Pulmonary artery endothelial cell (primary cell): ENCODE data around the gene KHSRP. TPM values are rescaled to one million over a fixed set of nuclear protein-coding genes. Genes with fewer than 3 reads are reported as not detected.
"Not testable (repeated sequence)": the region's sequence is repeated elsewhere in the genome, so short reads cannot be mapped to it uniquely, and the experiment has no call there.

Experiments used
- DNase-seq: peaks from one replicate; pipeline ENCODE4 v3.0.0-alpha.2; 2011; ENCODE audit warnings: low read depth, low spot score
- total RNA-seq: library from RNA; depleted of rRNA; stranded (reverse); fragments of >200 nt; gene quantifications from 2 replicates; pipeline ENCODE4 v1.2.3, GENCODE V29; 2014

Gene KHSRP
- total RNA-seq, 1 donor from 2014 or later: 152 TPM

DNA sequence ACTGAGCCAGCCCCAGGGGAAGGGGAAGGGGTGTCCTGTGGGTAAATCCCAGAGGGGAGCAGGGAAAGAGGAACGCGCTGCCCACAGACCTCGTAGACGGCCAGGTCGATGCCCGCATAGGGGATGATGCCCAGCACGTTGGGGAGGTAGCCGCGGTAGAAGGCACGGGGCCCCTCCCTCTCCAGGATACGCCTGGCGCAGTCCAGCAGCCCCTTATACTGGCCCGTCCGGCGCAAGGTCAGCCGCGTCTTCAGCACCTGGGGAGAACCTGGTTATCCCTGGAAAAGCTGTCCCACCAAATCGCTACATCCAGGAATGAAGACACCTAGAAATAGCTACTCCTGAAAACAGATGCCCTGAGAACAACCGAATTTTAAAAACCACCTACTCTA, 27.6 kb upstream of the KHSRP start:
- no peak for DNase-seq

DNA sequence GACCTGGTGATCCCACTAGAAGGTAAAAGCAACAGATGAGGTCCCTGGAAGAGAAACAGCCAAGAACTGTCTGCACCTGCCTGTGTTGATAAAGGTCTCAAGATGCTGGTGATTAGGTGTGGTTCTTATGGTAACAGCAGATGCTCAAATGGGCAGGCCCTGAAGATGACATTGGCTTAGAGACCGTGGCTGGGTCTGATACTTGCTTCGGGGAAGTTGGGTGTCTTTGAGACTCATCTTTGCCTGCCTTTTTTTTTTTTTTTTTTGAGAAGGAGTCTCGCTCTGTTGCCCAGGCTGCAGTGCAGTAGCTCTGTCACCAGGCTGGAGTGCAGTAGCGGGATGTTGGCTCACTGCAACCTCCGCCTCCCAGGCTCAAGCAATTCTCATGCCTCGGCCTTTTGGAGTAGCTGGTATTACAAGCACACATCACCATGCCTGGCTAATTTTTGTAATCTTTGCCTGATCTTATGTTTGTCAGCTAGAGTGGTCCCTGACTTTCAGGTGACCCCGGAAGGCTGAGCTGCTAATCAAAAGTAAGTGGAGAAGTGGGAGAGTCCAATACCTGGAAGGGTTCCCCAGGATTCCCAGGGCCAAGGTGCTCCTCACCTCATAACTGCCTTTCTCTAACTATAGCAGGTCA, 27.1 kb upstream of the KHSRP start:
- no peak for DNase-seq

DNA sequence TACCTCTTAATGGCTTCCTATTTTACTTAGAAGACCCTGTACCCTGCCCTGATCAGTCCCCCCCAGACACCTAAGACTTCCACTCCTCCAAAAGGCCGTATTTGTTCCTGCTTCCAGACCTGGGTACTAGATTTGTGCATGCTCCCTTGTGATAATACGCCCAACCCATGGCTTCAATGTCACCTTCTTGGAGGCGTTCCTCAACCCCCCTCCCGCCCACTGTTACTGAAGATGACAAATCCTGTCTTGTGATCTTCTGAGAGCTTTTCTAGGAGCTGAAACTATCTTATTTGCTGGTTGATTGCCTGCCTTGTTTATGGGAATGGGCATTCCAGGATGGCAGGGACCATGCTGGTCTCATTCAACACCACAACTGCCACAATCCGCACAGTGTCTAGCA, 25.6 kb upstream of the KHSRP start:
- no peak for DNase-seq

DNA sequence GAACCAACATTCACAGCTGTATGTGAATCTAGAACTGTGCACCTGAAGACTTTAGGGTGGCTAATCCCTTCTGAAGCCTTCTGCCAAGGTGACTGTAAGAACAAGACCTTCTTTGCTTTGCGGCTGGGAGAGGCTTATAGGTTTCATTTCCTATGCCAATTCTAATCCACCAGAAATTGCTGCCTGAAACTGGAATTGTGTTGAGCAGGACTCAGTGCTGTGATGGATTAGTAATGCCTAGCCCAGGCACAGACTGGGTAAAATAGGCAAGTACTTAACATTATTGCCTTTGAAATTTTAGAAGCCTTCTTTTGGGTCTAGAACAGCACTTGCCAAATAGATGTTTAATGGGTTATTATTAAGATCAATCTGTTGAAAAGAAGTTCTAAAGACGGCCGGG, 23.4 kb upstream of the KHSRP start:
- no peak for DNase-seq

DNA sequence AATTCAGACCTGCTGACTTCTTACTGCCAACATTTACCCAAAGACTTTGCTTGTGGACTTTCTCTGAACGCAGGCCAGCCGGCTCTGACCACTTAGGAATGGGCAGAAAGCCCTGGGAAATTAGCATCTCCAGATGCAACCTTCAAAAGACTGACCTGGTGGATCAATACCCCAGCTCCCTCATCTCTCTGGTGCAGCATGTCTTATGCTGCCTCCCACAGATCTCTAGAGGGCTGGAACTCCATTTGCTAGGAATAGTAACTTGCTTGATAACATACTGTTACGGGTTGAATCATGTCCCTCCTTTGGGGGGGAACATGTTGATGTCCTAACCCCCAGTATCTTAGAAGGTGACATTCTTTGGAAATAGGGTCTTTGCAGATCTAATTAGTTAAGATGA, 21.8 kb upstream of the KHSRP start:
- DNase-seq: no peak

DNA sequence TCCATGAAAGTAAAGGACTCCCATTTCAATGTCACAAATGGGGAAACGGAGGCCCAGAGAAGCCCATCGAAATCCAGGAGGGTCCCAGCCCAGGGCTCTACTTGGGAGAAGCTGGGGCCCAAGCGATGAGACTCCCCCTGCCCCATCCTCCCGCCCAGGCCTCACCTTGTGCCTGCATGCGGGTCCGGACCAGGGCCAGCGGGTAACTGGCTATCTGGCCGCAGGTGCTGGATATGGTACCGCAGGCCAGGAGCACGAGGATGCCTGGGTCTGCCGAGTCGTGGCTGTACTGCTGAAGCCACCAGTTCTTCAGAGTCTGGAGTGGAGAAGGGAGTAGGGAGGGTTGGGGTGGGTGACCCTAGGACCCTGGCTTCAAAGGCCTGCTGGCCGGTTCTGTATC, 19.4 kb upstream of the KHSRP start:
- DNase-seq: no peak

DNA sequence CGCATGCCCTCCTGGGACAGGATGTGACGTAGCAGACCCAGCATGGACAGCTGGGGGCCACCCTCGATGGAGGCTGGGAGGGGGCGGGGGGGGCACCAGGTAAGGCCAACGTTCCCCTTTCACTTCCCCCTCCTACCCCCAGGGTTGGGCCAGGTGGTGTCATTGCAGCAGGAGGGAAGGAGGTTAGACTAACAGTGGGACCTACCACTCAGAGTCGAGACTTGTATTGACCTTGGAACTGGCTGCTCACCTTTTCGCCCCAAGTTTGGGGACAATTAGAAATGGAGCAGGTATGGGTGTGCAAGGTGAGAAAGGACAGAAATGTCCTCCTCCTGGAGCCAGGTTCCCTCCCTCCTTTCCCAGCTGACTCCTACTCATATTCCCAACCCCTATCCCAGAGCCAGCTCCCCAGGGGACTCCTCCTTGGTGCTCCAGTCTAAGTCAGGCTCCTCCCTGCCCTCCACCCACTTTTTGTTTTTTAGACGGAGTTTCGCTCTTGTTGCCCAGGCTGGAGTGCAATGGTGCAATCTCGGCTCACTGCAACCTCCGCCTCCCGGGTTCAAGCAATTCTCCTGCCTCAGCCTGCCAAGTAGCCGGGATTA, 17.6 kb upstream of the KHSRP start:
- DNase-seq: no peak

DNA sequence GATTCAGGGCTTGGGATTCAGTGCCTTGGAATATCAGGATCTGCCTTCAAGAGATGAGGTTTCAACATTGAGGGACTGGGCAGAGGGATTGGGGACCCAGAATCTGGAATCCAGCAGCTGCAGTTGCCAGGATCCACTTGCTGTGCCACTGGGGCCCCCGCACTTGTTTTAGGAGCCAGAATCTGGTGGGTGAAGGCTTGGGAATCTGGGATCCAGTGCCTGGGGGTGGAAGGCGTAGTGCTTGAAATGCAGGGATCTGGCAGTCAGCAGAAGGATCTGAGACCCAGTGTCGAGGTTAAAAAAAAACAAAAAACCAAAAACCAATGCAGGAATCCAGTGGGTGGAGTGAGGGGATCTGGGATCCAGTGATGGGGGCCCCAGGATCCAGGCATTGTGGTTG, 16.3 kb upstream of the KHSRP start:
- DNase-seq: no peak

DNA sequence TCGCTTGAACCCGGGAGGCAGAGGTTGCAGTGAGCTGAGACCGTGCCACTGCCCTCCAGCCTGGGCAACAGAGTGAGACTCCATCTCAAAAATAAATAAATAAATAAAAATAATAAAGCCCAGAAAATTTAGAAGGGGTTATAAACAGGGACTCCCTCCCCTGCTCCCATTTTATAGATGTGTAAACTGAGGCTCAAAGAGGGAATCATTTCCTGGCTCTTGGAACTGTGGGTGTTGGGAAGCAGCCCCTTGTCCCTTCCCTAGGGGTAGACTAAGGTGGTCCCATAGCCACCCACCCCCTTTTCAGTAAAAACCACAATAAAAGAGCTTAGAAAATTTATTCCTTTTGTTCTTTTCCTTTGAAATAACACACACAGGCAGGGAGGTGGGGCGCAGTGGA, 15.1 kb upstream of the KHSRP start:
- DNase-seq: no peak

DNA sequence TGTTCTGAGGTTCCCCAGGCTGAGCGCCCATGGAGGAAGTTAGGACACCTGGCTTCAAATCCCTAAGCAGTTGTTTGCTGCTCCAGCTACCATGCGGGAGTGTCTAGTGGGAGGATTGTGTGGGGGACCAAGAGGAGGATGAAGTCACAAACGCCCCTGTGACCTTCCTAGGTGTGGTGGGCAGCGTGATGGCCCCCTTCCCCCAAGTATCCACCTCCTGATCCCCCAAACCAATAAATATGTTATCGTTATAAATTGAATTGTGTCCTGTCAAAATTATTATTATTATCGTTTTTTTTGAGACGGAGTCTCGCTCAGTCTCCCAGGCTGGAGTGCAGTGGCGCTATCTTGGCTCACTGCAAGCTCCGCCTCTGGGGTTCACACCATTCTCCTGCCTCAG, 9.1 kb upstream of the KHSRP start, which contains the start of gene SLC25A41:
Gene SLC25A41 (minus strand): TSS at position 101 of the 400 bp plus-strand sequence. CDS start 70 bp downstream, at position 31.
- no peak for DNase-seq

DNA sequence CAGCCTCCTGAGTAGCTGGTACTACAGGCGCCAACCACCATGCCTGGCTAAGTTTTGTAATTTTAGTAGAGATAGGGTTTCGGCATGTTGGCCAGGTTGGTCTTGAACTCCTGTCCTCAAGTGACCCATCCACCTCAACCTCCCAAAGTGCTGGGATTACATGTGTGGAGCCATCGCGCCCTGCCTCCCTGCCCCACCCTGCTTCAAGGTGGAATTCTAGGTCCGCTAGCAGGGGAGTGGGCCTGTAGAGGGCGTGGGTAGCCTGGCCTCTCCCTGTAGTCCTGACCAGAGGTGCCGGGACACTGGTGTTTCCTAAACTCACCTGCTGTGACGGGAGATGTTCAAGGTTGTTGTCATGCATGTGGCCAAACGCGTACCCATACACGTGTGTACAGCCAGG, 8.6 kb upstream of the KHSRP start:
- DNase-seq: no peak

DNA sequence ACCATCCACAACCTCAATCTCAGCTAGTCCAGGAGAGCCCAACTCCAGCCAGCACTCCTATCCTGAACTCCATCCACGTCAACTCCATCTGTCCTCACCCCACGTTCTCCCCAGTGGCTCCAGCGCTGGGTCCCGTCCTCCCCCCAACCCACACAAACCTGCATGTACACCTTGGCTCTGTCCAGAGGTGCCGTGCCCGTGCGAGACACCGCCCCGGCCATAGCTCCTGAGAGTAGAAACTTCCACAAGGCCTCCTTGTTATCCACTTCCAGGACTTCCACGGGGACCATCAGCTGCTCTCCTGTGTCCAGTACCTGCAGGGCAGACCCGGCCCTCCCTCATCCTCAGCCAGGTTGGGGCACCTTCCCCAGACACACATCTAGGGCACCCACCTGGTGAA, 7.3 kb upstream of the KHSRP start:
- no peak for DNase-seq

DNA sequence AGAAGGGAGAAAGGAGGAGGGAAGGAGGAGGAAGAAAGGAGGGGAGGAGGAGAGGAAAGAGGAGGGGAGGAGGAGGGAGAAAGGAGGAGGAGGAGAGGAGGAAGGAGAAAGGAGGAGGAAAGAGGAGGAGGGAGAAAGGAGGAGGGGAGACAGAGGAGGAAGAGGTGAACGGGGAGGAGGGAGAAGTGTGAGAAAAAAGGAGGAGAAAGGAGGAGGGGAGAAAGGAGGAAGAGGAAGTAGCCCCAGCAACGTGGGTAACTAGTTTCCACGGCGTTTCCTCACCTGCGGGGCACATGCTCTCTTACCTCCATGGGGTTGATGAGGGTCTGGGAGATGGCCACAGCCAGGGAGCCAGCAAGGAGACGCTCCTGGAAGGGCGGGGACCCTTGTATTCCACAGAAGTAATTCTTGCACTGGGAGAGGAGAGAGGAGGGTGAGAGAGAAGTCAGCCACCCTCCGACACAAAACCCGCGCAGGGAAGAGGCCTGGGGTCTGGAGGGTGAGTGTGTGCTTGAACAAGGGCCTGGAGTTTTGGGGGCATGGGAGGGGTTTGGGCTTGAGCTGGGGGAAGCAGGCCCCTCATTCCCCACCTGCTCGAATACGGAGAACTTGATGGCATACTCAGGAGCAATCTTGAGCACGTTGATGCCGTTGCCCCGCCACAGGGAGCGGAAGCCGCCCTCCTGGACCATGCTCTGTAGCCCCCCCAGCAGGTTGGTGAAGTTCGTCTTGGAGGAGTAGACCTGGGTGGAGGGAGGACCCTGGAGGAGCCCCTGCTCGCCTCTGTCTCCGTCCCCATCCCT, 5.0 kb upstream of the KHSRP start:
- DNase-seq: no peak

DNA sequence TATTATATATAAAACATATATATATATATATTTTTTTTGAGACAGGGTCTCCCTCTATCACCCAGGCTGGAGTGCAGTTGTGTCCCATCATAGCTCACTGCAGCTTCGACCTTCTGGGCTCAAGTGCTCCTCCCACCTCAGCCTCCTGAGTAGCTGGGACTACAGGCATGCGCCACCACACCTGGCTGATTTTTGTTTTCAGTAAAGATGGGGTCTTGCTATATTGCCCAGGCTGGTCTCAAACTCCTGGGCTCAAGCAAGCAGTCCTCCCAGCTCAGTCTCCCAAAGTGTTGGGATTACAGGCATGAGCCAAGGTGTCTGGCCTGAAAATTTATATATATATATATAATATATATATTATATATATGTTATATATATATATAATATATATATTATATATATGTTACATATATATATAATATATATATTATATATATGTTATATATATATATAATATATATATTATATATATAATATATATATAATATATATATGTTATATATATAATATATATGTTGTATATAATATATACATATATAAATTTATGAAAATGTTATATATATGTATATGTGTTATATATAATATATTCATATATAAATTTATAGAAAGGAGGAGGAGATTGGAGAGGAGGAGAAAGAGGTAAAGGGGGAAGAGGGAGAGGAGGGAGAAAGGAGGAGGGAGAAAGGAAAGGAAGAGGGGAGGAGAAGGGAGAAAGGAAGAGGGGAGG, 4.2 kb upstream of the KHSRP start:
- DNase-seq: not testable (repeated sequence)

DNA sequence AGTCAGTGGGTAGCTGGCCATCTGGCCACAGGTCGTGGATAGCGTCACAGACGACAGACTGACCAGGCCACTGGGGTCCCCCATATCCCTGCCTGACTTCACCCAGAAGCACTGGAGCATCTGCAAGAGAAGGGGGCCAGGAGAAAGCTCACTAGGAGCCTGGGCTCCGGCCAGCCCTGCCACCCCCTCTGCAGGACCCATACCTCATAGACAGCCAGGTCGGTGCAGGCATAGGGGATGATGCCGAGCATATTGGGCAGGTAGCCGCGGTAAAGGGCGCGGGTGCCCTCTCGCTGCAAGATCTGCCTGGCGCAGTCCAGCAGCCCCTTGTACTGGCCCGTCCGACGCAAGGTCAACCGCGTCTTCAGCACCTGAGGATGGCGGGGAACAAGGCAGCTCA, 2.5 kb upstream of the KHSRP start:
- no peak for DNase-seq

DNA sequence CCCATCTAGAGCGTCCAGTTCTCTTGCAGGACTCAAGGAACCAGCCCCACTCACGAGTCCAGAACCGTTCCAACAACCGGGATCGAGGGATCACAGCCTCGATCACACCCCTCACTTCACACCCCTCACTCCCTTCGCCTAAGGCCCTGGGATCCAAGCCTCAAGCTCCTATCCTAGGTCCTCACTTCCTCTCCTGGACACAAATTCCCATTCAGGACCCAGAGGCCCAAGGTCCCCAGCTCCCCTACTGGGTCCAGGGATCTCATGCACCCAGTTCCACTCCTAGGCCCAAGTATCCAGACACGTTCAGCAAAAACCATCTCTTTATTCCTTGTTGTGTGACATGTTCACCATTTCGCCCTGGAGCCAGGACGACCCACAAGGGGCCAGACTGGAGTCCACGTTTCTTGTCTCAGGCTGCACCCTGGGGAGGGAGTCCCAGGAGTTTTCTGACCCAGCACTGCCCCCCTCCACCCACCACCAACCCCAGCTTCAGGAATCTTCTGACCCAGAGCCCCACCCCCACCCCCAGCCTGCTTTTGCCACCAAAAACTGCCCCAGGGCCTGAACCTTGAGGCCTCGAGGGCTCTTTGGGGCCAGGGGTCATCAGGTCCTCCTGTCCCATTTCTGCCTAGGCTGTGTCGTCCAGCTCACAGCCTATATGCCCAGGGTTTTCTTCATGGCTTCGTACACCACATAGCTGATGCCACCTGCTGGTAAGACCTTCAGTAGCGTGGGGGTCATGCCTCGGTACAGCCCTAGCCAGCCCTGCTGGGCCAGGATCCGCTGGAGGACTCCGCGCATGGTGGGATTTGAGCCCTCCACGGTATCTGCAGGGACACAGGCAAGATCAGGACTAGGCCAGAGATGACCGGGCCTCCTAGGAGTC, 1.4 kb upstream of the KHSRP start:
- no peak for DNase-seq

DNA sequence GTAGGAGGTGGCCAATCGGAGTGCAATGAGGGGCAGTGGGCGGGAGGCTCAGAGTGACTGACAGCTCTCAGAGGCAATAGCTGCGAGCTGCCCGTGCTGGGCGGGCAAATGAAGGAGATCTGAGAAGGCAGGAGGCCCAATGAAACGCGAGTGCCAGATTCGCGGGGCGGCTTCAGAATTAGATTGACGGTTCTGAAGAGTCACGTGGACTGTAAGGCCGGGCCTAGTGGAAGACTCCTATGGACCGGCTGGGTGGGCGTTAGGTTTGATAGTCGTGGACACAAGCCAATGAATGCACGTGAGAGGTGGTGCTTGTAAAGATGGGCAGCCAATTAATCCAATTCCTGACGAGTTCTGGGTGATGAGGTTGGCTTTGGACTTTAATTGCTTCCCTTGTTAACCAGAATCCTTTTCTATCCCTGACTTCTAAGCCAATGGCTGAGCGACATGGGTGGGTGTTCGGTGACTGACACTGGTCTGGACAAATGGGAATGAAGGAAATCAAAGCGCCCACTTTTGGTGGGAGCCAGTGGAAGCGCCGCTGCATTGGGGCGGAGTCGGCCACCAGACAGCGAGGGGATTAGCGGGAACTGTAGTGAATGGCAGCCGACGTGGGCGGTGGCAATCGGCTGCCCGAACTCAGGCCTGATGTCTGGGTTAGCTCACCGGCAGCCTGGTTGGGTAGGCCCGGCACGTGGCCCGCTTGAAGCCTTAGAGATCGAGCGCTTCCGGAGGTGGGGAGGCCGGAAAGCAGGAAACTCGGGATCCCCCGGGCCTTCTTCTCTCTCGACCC, 524 bp upstream of the KHSRP start:
- peak; percentile 100 for DNase-seq

DNA sequence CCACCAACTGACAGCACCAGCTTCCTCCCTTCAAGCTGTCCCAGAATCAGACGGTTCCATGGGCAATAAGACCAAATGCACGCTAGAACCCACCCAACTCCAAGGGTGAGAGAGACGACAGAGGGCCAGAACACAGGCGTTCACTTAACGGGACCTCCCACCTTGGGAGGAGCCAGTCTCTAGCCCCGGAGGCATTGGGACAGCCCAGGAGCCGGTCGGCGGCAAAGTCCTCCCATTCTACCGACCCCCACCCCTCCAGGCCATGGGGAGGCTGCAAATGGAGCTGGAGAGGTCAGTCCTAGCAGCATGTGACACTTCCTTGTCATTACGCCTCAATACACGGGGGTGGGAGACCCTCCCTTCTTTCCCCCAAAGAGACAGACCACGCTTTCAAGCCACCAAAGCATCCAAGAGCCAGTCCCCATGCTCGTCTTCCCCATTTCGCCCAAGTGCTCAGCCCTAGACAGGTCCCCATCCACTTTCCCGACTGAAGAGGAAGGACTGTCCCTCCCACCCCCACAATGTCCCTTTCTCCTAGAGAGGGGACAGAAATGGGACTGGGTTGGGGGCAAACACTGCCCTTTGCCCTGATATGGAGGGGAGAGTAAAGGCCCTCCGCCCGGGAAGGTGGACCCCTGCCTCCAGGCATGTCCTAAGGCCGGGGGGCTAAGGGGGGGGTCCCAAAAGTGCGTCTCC, 964 bp downstream of the KHSRP start:
- no peak for DNase-seq
